H54 (cell line): ENCODE results near the gene RBMS1.
"Not testable (repeated sequence)": the region's sequence is repeated elsewhere in the genome, so short reads cannot be mapped to it uniquely, and the experiment has no call there.

ENCODE experiments used
- DNase-seq: peaks from one replicate; pipeline ENCODE4 v3.0.0; 2011; ENCODE audit warnings: low spot score, mixed read lengths; ENCODE audit not compliant: insufficient read length
- FAIRE-seq: peaks from 3 replicates; lab custom pipeline; 2011; peaks lifted over from hg19 to GRCh38; lab: Jason Lieb, UNC
- POLR2A ChIP-seq: IDR thresholded peaks from 2 replicates; pipeline ENCODE4 v1.6.1; 2011; ENCODE audit warnings: low read depth, mild to moderate bottlenecking, low read length

RBMS1 gene

GRCh38 chr2:160490733-160491685 lies 2.6 kb downstream of the RBMS1 start:
- no peak for DNase-seq
- TF ChIP-seq POLR2A, result no peak
- FAIRE-seq, result no peak

- TF ChIP-seq POLR2A, result no peak
- DNase-seq (no peak), FAIRE-seq (peak; percentile 89)
Observed at GRCh38 chr2:160489111-160489510, 4.5 kb downstream of the RBMS1 start.

GRCh38 chr2:160488289-160488688 lies 5.3 kb downstream of the RBMS1 start:
- FAIRE-seq, DNase-seq: not testable (repeated sequence)

- no peak for DNase-seq
- FAIRE-seq, result no peak
- TF ChIP-seq POLR2A, result no peak
Observed at GRCh38 chr2:160486341-160486740, 7.3 kb downstream of the RBMS1 start.

GRCh38 chr2:160484859-160485520 lies 8.6 kb downstream of the RBMS1 start:
- TF ChIP-seq POLR2A, result no peak
- no peak for FAIRE-seq
- DNase-seq, result no peak

- no peak for TF ChIP-seq POLR2A
Observed at GRCh38 chr2:160482673-160483072, 10.9 kb downstream of the RBMS1 start.

GRCh38 chr2:160479269-160479668 lies 14.3 kb downstream of the RBMS1 start:
- FAIRE-seq (no peak), DNase-seq (no peak)
- TF ChIP-seq POLR2A, result no peak

More at GRCh38 chr2:160482673-160483072, 10.9 kb downstream of the RBMS1 start:
- DNase-seq, result no peak
- FAIRE-seq, result no peak

- no peak for TF ChIP-seq POLR2A
- DNase-seq, result no peak
- FAIRE-seq, result no peak
Observed at GRCh38 chr2:160478660-160479059, 14.9 kb downstream of the RBMS1 start.

GRCh38 chr2:160477032-160477431 lies 16.6 kb downstream of the RBMS1 start:
- DNase-seq, result no peak
- FAIRE-seq, result no peak
- TF ChIP-seq POLR2A, result no peak

- no peak for TF ChIP-seq POLR2A
- peak; percentile 52 for FAIRE-seq
- DNase-seq, result no peak
Observed at GRCh38 chr2:160474891-160475787, 18.5 kb downstream of the RBMS1 start.

- TF ChIP-seq POLR2A, result no peak
- DNase-seq, result no peak
- peak; percentile 27 for FAIRE-seq
Observed at GRCh38 chr2:160474319-160474645, 19.3 kb downstream of the RBMS1 start.

GRCh38 chr2:160473468-160474318 lies 19.9 kb downstream of the RBMS1 start:
- DNase-seq, result no peak
- TF ChIP-seq POLR2A, result no peak
- peak; percentile 11 for FAIRE-seq

- DNase-seq (no peak), FAIRE-seq (peak; percentile 60)
- TF ChIP-seq POLR2A, result no peak
Observed at GRCh38 chr2:160472839-160473251, 20.8 kb downstream of the RBMS1 start.
